Effector CD4-positive, alpha-beta T cell (primary cell): Measurements from ENCODE around the gene ULK4.

Experiments used
- DNase-seq: peaks from one replicate; pipeline ENCODE4 v3.0.0-alpha.2; 2020

ULK4 gene

GRCh38 chr3:41247055-41248004 lies 714.6 kb downstream of the ULK4 start:
- no peak for DNase-seq

- no peak for DNase-seq
Measured at GRCh38 chr3:41244620-41245336, 717.1 kb downstream of the ULK4 start.

GRCh38 chr3:41243183-41243582 lies 718.7 kb downstream of the ULK4 start:
- no peak for DNase-seq

- DNase-seq = no peak
Measured at GRCh38 chr3:41241800-41242571, 719.9 kb downstream of the ULK4 start.

GRCh38 chr3:41241161-41241560 lies 720.7 kb downstream of the ULK4 start:
- DNase-seq = no peak

- no peak for DNase-seq
Measured at GRCh38 chr3:41239587-41239986, 722.3 kb downstream of the ULK4 start.

- DNase-seq = no peak
Measured at GRCh38 chr3:41237907-41238306, 724.0 kb downstream of the ULK4 start.

GRCh38 chr3:41236228-41236627 lies 725.7 kb downstream of the ULK4 start:
- no peak for DNase-seq

- no peak for DNase-seq
Measured at GRCh38 chr3:41234823-41235721, 726.8 kb downstream of the ULK4 start.

- no peak for DNase-seq
Measured at GRCh38 chr3:41224120-41224806, 737.6 kb downstream of the ULK4 start.

GRCh38 chr3:41223691-41224090 lies 738.2 kb downstream of the ULK4 start:
- no peak for DNase-seq

- no peak for DNase-seq
Measured at GRCh38 chr3:41223078-41223477, 738.8 kb downstream of the ULK4 start.

GRCh38 chr3:41222501-41222900 lies 739.4 kb downstream of the ULK4 start:
- no peak for DNase-seq

- no peak for DNase-seq
Measured at GRCh38 chr3:41222012-41222411, 739.9 kb downstream of the ULK4 start.

- DNase-seq = no peak
Measured at GRCh38 chr3:41220906-41221677, 740.8 kb downstream of the ULK4 start.

GRCh38 chr3:41219424-41219823 lies 742.5 kb downstream of the ULK4 start:
- DNase-seq = no peak

- no peak for DNase-seq
Measured at GRCh38 chr3:41216993-41217392, 744.9 kb downstream of the ULK4 start.

GRCh38 chr3:41216422-41216821 lies 745.5 kb downstream of the ULK4 start:
- DNase-seq = no peak

GRCh38 chr3:41213588-41213987 lies 748.3 kb downstream of the ULK4 start:
- no peak for DNase-seq

GRCh38 chr3:41212088-41212487 lies 749.8 kb downstream of the ULK4 start:
- no peak for DNase-seq

GRCh38 chr3:41210966-41211365 lies 750.9 kb downstream of the ULK4 start:
- no peak for DNase-seq
